ENCODE data around the gene HRH3.

- TF ChIP-seq, protein P1, sequence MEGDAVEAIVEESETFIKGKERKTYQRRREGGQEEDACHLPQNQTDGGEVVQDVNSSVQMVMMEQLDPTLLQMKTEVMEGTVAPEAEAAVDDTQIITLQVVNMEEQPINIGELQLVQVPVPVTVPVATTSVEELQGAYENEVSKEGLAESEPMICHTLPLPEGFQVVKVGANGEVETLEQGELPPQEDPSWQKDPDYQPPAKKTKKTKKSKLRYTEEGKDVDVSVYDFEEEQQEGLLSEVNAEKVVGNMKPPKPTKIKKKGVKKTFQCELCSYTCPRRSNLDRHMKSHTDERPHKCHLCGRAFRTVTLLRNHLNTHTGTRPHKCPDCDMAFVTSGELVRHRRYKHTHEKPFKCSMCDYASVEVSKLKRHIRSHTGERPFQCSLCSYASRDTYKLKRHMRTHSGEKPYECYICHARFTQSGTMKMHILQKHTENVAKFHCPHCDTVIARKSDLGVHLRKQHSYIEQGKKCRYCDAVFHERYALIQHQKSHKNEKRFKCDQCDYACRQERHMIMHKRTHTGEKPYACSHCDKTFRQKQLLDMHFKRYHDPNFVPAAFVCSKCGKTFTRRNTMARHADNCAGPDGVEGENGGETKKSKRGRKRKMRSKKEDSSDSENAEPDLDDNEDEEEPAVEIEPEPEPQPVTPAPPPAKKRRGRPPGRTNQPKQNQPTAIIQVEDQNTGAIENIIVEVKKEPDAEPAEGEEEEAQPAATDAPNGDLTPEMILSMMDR (IDR thresholded peaks at IDR 0.05), result no peak
- no peak for TF ChIP-seq EZH2 (IDR thresholded peaks at IDR 0.05; ENCODE audit: borderline replicate concordance, insufficient read depth, low read depth, low read length, poor library complexity, severe bottlenecking)
Measured at GRCh38 chr20:62228982-62229545, 9.0 kb upstream of the HRH3 start.

All from B cell (primary cell).